KMS-11 (cell line): Measurements from ENCODE around the gene SLC2A9.

Experiments used
- H2AFZ ChIP-seq: fragments of 200-600 bp; sonication (generic); 2 replicates; pipeline ENCODE4 v1.6.1; 2016; ENCODE audit warnings: antibody characterized with exemption, mixed run types, low read depth
- H3K27ac ChIP-seq: fragments of 200-600 bp; sonication (generic); 2 replicates; pipeline ENCODE4 v1.6.1; 2016; ENCODE audit warnings: mild to moderate bottlenecking, mixed run types
- H3K27me3 ChIP-seq: fragments of 200-600 bp; sonication (generic); 2 replicates; pipeline ENCODE4 v1.6.1; 2017; ENCODE audit warnings: mild to moderate bottlenecking, low read depth, mixed run types, moderate library complexity; ENCODE audit not compliant: insufficient read depth
- H3K36me3 ChIP-seq: fragments of 200-600 bp; sonication (generic); 2 replicates; pipeline ENCODE4 v1.6.1; 2017; ENCODE audit warnings: mild to moderate bottlenecking, mixed run types; ENCODE audit not compliant: insufficient read depth
- H3K4me1 ChIP-seq: fragments of 200-600 bp; sonication (generic); 2 replicates; pipeline ENCODE4 v1.6.1; 2016; ENCODE audit warnings: mild to moderate bottlenecking, low read depth, mixed run types; ENCODE audit not compliant: poor library complexity, severe bottlenecking
- H3K4me2 ChIP-seq: fragments of 200-600 bp; sonication (generic); 2 replicates; pipeline ENCODE4 v1.7.0; 2016; ENCODE audit warnings: mild to moderate bottlenecking, mixed run types
- H3K4me3 ChIP-seq: fragments of 200-600 bp; sonication (generic); IDR thresholded peaks from 2 replicates; pipeline ENCODE4 v1.6.1; 2017; ENCODE audit warnings: low read depth, low read length, mixed read lengths; ENCODE audit not compliant: insufficient read depth
- H3K79me2 ChIP-seq: fragments of 200-600 bp; sonication (generic); 2 replicates; pipeline ENCODE4 v1.6.1; 2016; ENCODE audit warnings: low read depth, mixed run types; ENCODE audit not compliant: insufficient read depth
- H3K9ac ChIP-seq: fragments of 200-600 bp; sonication (generic); 2 replicates; pipeline ENCODE4 v1.6.1; 2016; ENCODE audit warnings: mild to moderate bottlenecking, mixed run types
- H4K20me1 ChIP-seq: fragments of 200-600 bp; sonication (generic); 2 replicates; pipeline ENCODE4 v1.6.1; 2016; ENCODE audit warnings: mild to moderate bottlenecking, mixed run types; ENCODE audit not compliant: insufficient read depth
- TF ChIP-seq, protein P1 (sequence below): fragments of 200-600 bp; sonication (generic); conservative IDR thresholded peaks from 2 replicates; pipeline ENCODE4 v1.6.1; 2017; ENCODE audit warnings: low read depth, mild to moderate bottlenecking, antibody characterized with exemption, low read length, moderate library complexity, mixed read lengths

SLC2A9 gene

DNA sequence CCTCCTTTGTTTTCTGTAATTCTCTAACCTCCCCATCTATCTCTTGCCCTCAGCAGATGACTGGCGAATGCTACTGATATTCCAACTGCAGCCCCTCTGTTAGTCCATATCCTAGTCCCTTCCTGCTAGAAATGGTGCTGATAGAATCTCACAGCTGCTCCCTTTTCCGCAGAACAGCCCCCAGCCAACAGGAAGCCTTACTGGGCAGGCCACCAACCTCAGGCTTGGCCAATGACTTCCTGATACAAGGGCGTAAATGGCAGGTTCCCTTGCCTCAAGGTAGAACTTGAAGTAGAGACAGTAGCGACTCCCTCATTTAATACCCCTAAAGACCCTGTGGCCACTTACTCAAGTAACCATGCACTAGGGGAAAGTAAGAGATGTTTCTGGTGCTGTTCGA is 26.7 kb upstream of the SLC2A9 start:
- H3K4me1 ChIP-seq, result no peaks in the 10 kb centered on the region
- H3K79me2 ChIP-seq, result no peaks in the 10 kb centered on the region
- no peaks in the 10 kb centered on the region for H4K20me1 ChIP-seq
- H3K36me3 ChIP-seq, result no peaks in the 10 kb centered on the region
- TF ChIP-seq, protein P1, sequence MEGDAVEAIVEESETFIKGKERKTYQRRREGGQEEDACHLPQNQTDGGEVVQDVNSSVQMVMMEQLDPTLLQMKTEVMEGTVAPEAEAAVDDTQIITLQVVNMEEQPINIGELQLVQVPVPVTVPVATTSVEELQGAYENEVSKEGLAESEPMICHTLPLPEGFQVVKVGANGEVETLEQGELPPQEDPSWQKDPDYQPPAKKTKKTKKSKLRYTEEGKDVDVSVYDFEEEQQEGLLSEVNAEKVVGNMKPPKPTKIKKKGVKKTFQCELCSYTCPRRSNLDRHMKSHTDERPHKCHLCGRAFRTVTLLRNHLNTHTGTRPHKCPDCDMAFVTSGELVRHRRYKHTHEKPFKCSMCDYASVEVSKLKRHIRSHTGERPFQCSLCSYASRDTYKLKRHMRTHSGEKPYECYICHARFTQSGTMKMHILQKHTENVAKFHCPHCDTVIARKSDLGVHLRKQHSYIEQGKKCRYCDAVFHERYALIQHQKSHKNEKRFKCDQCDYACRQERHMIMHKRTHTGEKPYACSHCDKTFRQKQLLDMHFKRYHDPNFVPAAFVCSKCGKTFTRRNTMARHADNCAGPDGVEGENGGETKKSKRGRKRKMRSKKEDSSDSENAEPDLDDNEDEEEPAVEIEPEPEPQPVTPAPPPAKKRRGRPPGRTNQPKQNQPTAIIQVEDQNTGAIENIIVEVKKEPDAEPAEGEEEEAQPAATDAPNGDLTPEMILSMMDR, result no peak
- no peak overlapping the region for H3K4me3 ChIP-seq
- H3K27ac ChIP-seq, result no peak overlapping the region
- no peak overlapping the region for H3K4me2 ChIP-seq
- H2AFZ ChIP-seq, result no peak overlapping the region
- H3K27me3 ChIP-seq, result no peaks in the 10 kb centered on the region
- H3K9ac ChIP-seq, result no peak overlapping the region

DNA sequence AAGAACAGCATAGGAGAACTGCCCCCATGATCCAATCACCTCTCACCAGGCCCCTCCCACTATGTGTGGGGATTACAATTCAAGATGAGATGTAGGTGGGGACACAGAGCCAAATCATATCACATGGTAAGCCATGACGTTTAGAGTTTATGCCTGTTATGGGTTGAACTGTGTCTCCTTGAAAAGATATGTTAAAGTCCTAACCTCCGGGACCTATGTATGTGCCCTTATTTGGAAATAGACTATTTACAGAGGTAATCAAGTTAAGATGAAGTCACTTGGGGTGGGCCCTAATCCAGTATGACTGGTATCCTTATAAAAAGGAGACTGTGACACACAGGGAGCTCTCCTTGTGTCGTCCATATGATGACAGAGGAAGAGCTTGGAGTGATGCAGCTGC is 25.2 kb upstream of the SLC2A9 start:
- Histone ChIP-seq H3K4me2 (no peak overlapping the region), H3K79me2 (no peaks in the 10 kb centered on the region), H3K36me3 (no peaks in the 10 kb centered on the region), H3K27ac (no peak overlapping the region), H4K20me1 (no peaks in the 10 kb centered on the region), H3K9ac (no peak overlapping the region), H2AFZ (no peak overlapping the region), H3K27me3 (no peaks in the 10 kb centered on the region), H3K4me1 (no peaks in the 10 kb centered on the region), H3K4me3 (no peak overlapping the region)
- TF ChIP-seq, protein P1, result no peak

DNA sequence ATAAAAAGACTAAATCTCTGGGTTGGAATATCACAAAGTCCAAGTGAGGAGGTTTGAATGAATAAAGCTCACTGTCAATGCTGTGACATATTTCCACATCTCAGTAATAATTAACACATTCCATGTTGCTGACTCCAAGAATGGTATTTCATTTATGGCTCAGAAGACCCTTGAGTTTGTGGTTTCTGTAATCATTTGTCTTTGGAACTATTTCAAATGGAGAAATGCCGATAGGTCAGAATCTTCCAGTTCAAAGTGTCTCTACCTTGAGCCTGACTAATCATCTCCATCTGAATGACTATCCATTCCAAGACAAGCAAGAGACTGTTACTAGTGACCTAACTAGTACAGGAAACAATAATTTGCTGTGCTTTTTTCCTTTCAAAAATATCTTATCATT is 24.2 kb upstream of the SLC2A9 start:
- no peak overlapping the region for H2AFZ ChIP-seq

DNA sequence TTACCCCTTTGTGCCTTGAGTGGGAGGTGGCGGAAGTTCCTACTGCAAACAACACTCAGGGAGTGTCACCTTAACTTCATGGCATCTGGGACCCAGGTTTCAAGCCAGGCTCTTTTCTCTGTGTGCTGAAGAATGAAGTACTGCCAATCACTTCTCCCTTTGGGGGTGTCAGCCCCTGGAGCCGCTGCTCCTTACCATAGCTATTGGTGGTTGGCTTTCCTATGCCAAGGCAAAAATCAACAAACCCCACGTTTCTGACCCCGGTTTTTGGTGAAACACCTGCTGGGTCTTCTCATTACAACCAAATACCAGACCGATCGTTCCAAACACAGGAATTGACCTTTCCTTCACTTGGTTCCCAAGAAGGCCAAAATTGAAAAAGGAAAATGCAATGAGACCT is 19.7 kb upstream of the SLC2A9 start:
- H2AFZ ChIP-seq, result no peak overlapping the region
- no peak overlapping the region for H3K4me2 ChIP-seq
- H3K9ac ChIP-seq, result no peak overlapping the region
- H3K79me2 ChIP-seq, result no peaks in the 10 kb centered on the region
- H4K20me1 ChIP-seq, result no peaks in the 10 kb centered on the region
- H3K27ac ChIP-seq, result no peak overlapping the region
- H3K27me3 ChIP-seq, result no peaks in the 10 kb centered on the region
- H3K4me3 ChIP-seq, result no peak overlapping the region
- no peaks in the 10 kb centered on the region for H3K4me1 ChIP-seq
- no peaks in the 10 kb centered on the region for H3K36me3 ChIP-seq
- TF ChIP-seq, protein P1, result no peak

More for the DNA sequence above, 24.2 kb upstream of the SLC2A9 start:
- H3K4me3 ChIP-seq, result no peak overlapping the region
- TF ChIP-seq, protein P1, result no peak
- no peaks in the 10 kb centered on the region for H3K36me3 ChIP-seq
- H3K9ac ChIP-seq, result no peak overlapping the region
- H3K27me3 ChIP-seq, result no peaks in the 10 kb centered on the region
- no peak overlapping the region for H3K4me2 ChIP-seq
- no peaks in the 10 kb centered on the region for H3K4me1 ChIP-seq
- no peaks in the 10 kb centered on the region for H3K79me2 ChIP-seq
- H4K20me1 ChIP-seq, result no peaks in the 10 kb centered on the region
- no peak overlapping the region for H3K27ac ChIP-seq
